GM10266 (cell line): Measurements from ENCODE around the gene CCNY.

ENCODE experiments used
- DNase-seq: peaks from one replicate; pipeline ENCODE4 v3.0.0; 2012; ENCODE audit errors: extremely low spot score
- TF ChIP-seq, protein P1 (sequence below): IDR thresholded peaks from 2 replicates; pipeline ENCODE4 v1.5.1; 2012; ENCODE audit warnings: mild to moderate bottlenecking, low read depth; ENCODE audit not compliant: control insufficient read depth, insufficient read depth; ENCODE audit errors: missing control alignments

Gene CCNY

DNA sequence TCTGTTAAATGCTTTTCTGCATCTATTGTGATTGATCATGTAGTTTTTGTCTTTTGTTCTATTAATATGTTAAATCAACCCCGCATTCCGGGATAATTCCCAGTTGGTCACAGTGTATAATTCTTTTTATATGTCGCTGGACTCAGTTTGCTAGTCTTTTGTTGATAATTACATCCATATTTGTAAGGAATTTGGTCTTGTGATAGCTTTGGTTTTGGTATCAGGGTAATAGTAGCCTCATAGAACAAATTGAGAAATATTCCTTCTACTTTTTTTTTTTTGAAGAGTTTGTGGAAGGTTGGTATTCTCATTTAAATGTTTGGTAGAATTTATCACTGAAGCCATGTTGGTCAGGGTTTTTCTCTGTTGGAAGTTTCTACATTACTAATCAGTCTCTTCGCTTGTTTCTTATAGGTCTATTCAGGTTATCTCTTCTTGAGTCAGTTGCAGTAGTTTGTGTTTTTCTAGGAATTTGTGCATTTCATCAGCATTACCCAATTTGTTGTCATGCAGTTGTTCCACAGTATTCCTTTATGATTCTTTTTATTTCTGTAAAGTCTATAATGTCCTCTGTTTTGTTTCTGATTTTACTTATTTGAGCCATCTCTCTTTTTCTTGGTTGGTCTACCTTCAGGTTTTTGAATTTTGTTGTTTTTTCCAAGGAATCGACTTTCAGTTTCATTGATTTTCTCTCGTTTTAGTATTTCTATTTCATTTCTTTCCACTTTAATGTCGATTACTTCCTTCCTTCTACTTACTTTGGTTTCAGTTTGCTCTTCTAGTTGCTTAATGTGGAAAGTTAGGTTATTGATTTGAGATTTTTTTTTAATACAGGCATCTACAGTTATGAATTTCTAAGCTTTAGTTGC, 204.2 kb downstream of the CCNY start:
- DNase-seq: no peak
- TF ChIP-seq, protein P1, sequence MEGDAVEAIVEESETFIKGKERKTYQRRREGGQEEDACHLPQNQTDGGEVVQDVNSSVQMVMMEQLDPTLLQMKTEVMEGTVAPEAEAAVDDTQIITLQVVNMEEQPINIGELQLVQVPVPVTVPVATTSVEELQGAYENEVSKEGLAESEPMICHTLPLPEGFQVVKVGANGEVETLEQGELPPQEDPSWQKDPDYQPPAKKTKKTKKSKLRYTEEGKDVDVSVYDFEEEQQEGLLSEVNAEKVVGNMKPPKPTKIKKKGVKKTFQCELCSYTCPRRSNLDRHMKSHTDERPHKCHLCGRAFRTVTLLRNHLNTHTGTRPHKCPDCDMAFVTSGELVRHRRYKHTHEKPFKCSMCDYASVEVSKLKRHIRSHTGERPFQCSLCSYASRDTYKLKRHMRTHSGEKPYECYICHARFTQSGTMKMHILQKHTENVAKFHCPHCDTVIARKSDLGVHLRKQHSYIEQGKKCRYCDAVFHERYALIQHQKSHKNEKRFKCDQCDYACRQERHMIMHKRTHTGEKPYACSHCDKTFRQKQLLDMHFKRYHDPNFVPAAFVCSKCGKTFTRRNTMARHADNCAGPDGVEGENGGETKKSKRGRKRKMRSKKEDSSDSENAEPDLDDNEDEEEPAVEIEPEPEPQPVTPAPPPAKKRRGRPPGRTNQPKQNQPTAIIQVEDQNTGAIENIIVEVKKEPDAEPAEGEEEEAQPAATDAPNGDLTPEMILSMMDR: no peak

DNA sequence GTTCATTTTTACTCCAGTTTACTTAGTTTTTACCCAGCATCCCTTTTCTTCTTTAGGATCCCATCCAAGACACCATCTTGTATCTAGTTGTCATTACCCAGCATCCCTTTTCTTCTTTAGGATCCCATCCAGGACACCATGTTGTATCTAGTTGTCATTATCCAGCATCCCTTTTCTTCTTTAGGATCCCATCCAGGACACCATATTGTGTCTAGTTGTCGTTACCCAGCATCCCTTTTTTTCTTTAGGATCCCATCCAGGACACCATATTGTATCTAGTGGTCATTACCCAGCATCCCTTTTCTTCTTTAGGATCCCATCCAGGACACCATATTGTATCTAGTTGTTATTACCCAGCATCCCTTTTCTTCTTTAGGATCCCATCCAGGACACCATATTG, 205.4 kb downstream of the CCNY start:
- TF ChIP-seq, protein P1: no peak
- no peak for DNase-seq

DNA sequence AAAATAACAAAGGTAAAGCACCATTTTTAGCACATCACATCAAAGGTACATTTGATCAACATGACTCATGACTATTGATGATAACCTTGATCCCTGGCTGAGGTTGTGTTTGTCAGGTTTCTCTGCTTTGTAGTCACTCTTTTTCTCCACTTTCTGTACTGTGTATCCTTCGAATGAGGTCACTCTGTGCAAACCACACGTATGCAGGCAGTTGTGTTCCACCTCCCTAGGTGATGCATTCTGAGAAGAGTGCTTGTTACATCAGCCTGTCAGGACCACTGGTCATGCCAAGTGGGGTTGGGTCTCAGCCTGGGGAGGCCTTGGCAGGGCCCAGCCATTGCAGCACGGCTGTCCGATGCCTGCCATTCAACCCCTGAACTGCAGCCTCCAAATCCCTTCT, 206.0 kb downstream of the CCNY start:
- TF ChIP-seq, protein P1: no peak
- no peak for DNase-seq

DNA sequence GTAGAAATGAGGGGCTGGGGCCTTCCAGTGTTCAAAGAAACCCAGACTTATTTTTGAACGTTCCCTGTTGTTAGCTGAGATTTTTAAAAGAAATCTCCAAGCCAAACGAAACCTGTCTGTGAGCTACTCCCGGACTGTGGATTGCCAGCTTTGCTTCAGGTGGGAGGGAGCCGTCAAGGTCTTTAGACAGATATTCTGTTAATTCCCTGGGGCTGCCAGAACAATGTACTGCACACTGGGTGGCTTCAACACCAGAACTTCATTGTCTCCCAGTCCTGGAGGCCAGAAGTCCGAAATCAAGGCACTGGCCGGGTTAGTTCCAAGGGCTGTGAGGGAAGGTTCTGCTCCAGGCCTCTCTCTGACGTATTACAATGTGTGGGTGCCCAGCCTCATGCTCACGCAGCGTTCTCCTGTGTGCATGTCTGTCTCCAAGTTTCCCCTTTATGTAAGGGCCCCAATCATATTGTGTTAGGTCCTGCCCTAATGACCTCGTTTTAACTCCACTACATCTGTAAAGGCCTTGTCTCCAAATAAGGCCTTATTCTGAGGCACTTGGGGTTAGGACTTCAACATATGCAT, 208.9 kb downstream of the CCNY start:
- TF ChIP-seq, protein P1: no peak
- no peak for DNase-seq

DNA sequence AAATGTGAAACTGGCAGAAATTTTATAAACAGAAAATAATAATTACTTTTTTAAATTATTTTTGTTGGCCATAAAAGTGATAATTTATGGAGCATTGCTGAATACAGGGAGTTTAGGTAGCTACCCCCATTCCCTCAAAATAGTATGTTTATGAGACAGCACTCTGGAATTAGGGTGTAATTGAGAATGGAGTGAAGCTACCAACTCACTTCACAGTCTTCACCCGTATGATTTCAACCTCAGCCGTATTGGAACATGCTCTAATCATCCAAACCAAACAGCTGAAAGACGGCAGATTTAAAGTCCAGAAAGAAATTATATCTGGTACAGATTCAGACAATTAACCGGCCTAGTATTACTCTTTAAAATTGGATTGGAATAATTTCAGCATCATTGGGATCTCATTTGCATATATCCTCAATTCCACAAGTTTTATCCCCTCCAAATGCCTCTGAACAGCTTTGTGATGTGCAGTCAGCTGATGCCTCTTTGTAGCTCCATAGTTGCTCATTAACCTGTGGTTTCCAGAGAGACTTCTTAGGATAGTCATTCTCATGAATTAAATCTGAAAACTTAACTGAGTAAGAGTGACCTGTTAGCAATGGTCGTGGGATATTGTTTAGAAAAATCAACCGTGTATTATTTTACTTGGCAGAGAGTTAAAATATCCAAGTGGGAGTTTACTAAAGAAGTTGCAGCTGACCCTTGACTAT, 209.7 kb downstream of the CCNY start:
- no peak for DNase-seq
- TF ChIP-seq, protein P1: no peak

DNA sequence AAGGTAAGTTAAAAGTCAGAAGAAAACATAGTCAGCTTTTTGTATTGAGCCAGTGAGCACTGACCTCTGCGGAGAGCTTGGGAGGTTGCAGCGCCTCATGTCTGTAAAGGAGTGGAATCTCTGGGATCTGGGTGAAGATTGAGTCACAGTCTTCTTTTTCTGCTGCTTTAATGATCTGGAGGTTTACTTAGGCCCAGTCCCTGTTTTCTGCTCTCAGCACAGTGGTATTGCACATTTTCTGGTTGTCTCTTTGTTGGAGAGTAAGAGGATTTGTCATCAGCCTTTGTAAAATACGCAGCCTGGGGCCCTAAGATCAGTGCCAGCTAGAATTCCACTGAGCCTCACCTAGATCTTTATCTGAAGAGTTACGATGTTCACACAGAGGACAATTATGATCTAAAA, 210.5 kb downstream of the CCNY start:
- DNase-seq: no peak
- TF ChIP-seq, protein P1: no peak
